Calu3 (cell line): ENCODE results near the gene NPAS3. TPM values are rescaled to one million over a fixed set of nuclear protein-coding genes. Genes with fewer than 3 reads are reported as not detected.

ENCODE experiments used
- BruUV-seq: library from RNA; stranded (reverse); fragments of 400-500 nt; replicated peaks from 2 replicates; lab custom pipeline; 2021; lab: Mats Ljungman, UMichigan
- CTCF ChIA-PET: fragments of 300-600 bp; sonication (Branson Sonifier 250); formaldehyde crosslinking; loops from one replicate; lab custom pipeline; 2022; ENCODE audit warnings: antibody characterized with exemption; lab: Charles Lee
- DNase-seq: peaks from one replicate; pipeline ENCODE4 v3.0.0; 2022
- H3K27ac Mint-ChIP-seq: one replicate; pipeline ENCODE4 v1.8.0; 2022; ENCODE audit warnings: mixed read lengths; ENCODE audit not compliant: unreplicated experiment
- H3K27me3 Mint-ChIP-seq: one replicate; pipeline ENCODE4 v1.8.0; 2022; ENCODE audit warnings: mixed read lengths; ENCODE audit not compliant: unreplicated experiment
- H3K36me3 Mint-ChIP-seq: one replicate; pipeline ENCODE4 v1.8.0; 2022; ENCODE audit warnings: mild to moderate bottlenecking, moderate library complexity, mixed read lengths; ENCODE audit not compliant: insufficient read depth, unreplicated experiment
- H3K4me1 Mint-ChIP-seq: one replicate; pipeline ENCODE4 v1.8.0; 2022; ENCODE audit warnings: mild to moderate bottlenecking, low read depth, mixed read lengths; ENCODE audit not compliant: unreplicated experiment
- H3K4me3 Mint-ChIP-seq: one replicate; pipeline ENCODE4 v1.8.0; 2022; ENCODE audit warnings: mild to moderate bottlenecking, low read depth, moderate library complexity, mixed read lengths; ENCODE audit not compliant: unreplicated experiment
- H3K9me3 Mint-ChIP-seq: one replicate; pipeline ENCODE4 v1.8.0; 2022; ENCODE audit warnings: low read depth, mixed read lengths; ENCODE audit not compliant: unreplicated experiment
- intact Hi-C: fragments of 100-400 bp; cut with micrococcal nuclease; formaldehyde crosslinking; loops from one replicate; pipeline ENCODE4 v1.10.0; 2022; ENCODE audit not compliant: unreplicated experiment
- total RNA-seq: library from RNA; stranded (reverse); gene quantifications from 2 replicates; pipeline ENCODE4 v1.2.3, GENCODE V29; 2022
- TF ChIP-seq, protein P1 (sequence below): fragments of 200-600 bp; IDR thresholded peaks from one replicate; pipeline ENCODE4 v1.8.0; 2022; ENCODE audit warnings: antibody characterized with exemption; ENCODE audit not compliant: unreplicated experiment

Gene NPAS3
- total RNA-seq, 1 experiment from 2014 or later: not detected

- Mint-ChIP-seq H3K4me3 (no peak overlapping the region), H3K36me3 (no peaks in the 10 kb centered on the region)
Observed at GRCh38 chr14:33254861-33255395, 316.2 kb downstream of the NPAS3 start.

GRCh38 chr14:33257796-33258195 is 319.1 kb downstream of the NPAS3 start:
- H3K4me3 Mint-ChIP-seq: no peak overlapping the region
- no TSS peak for BruUV-seq
- peaks cover 2% of the 10 kb centered on the region for H3K9me3 Mint-ChIP-seq
- CTCF ChIA-PET: no interaction called here
- no peak overlapping the region for H3K27ac Mint-ChIP-seq
- no peaks in the 10 kb centered on the region for H3K4me1 Mint-ChIP-seq
- no peak for DNase-seq
- no peaks in the 10 kb centered on the region for H3K36me3 Mint-ChIP-seq
- TF ChIP-seq, protein P1, sequence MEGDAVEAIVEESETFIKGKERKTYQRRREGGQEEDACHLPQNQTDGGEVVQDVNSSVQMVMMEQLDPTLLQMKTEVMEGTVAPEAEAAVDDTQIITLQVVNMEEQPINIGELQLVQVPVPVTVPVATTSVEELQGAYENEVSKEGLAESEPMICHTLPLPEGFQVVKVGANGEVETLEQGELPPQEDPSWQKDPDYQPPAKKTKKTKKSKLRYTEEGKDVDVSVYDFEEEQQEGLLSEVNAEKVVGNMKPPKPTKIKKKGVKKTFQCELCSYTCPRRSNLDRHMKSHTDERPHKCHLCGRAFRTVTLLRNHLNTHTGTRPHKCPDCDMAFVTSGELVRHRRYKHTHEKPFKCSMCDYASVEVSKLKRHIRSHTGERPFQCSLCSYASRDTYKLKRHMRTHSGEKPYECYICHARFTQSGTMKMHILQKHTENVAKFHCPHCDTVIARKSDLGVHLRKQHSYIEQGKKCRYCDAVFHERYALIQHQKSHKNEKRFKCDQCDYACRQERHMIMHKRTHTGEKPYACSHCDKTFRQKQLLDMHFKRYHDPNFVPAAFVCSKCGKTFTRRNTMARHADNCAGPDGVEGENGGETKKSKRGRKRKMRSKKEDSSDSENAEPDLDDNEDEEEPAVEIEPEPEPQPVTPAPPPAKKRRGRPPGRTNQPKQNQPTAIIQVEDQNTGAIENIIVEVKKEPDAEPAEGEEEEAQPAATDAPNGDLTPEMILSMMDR: no peak
- no peaks in the 10 kb centered on the region for H3K27me3 Mint-ChIP-seq
- intact Hi-C loops: no loop called here

More at GRCh38 chr14:33254861-33255395, 316.2 kb downstream of the NPAS3 start:
- no peak for DNase-seq
- Mint-ChIP-seq H3K9me3 (no peaks in the 10 kb centered on the region), H3K4me1 (no peaks in the 10 kb centered on the region), H3K27ac (no peak overlapping the region), H3K27me3 (peaks cover 5% of the 10 kb centered on the region)
- CTCF ChIA-PET: no interaction called here
- TF ChIP-seq, protein P1: no peak
- BruUV-seq: no TSS peak
- intact Hi-C loops: no loop called here

- peaks cover 2% of the 10 kb centered on the region for H3K9me3 Mint-ChIP-seq
- intact Hi-C loops: no loop called here
- no peaks in the 10 kb centered on the region for H3K27me3 Mint-ChIP-seq
- CTCF ChIA-PET: no interaction called here
- no peaks in the 10 kb centered on the region for H3K4me1 Mint-ChIP-seq
- no peaks in the 10 kb centered on the region for H3K36me3 Mint-ChIP-seq
- no TSS peak for BruUV-seq
- H3K27ac Mint-ChIP-seq: no peak overlapping the region
- TF ChIP-seq, protein P1: no peak
- no peak overlapping the region for H3K4me3 Mint-ChIP-seq
- no peak for DNase-seq
Observed at GRCh38 chr14:33259764-33260163, 321.1 kb downstream of the NPAS3 start.

GRCh38 chr14:33271216-33271615 is 332.5 kb downstream of the NPAS3 start:
- Mint-ChIP-seq H3K36me3 (no peaks in the 10 kb centered on the region), H3K27me3 (peaks cover 35% of the 10 kb centered on the region), H3K27ac (no peak overlapping the region), H3K4me1 (no peaks in the 10 kb centered on the region), H3K9me3 (no peaks in the 10 kb centered on the region), H3K4me3 (no peak overlapping the region)
- no TSS peak for BruUV-seq
- TF ChIP-seq, protein P1: no peak
- intact Hi-C loops: no loop called here
- DNase-seq: no peak
- CTCF ChIA-PET: no interaction called here
